Fibroblast of the conjunctiva (primary cell): ENCODE measurements around the gene CHODL.

ENCODE experiments used
- DNase-seq: peaks from one replicate; pipeline ENCODE4 v3.0.0-alpha.2; 2010; ENCODE audit warnings: low read depth

Gene CHODL

GRCh38 chr21:18294100-18294499 is 49.5 kb downstream of the CHODL start:
- DNase-seq: no peak

GRCh38 chr21:18298228-18298627 is 53.6 kb downstream of the CHODL start:
- DNase-seq: no peak
